Subcutaneous abdominal adipose tissue (tissue), 5 donors: Measurements from ENCODE around the gene UTS2R.

Experiments used
- H3K27ac ChIP-seq: one replicate; pipeline ENCODE4 v1.7.0; 2013; ENCODE audit warnings: low read depth, mild to moderate bottlenecking, inconsistent platforms, low read length, moderate library complexity
- H3K27me3 ChIP-seq, 5 donors: one replicate each; pipeline ENCODE4 v1.7.0; 2013; ENCODE audit warnings: low read length in 5 of 5, inconsistent platforms in 1 of 5; ENCODE audit not compliant: control insufficient read depth in 5 of 5, insufficient read depth in 4 of 5
- H3K36me3 ChIP-seq, 5 donors: one replicate each; pipeline ENCODE4 v1.7.0; 2013; ENCODE audit warnings: low read length in 5 of 5; ENCODE audit not compliant: control insufficient read depth in 5 of 5, insufficient read depth in 5 of 5
- H3K4me1 ChIP-seq, 5 donors: one replicate each; pipeline ENCODE4 v1.7.0; 2013; ENCODE audit warnings: low read length in 5 of 5, mild to moderate bottlenecking in 3 of 5, moderate library complexity in 1 of 5; ENCODE audit not compliant: control insufficient read depth in 5 of 5, insufficient read depth in 5 of 5
- H3K4me3 ChIP-seq, 5 donors: one replicate each; pipeline ENCODE4 v1.7.0; 2013; ENCODE audit warnings: low read length in 5 of 5, low read depth in 1 of 5
- H3K9ac ChIP-seq, 5 donors: one replicate each; pipeline ENCODE4 v1.7.0; 2013; ENCODE audit warnings: low read length in 5 of 5, mild to moderate bottlenecking in 4 of 5, moderate library complexity in 3 of 5
- H3K9me3 ChIP-seq, 5 donors: one replicate each; pipeline ENCODE4 v1.7.0; 2013; ENCODE audit warnings: low read length in 5 of 5; ENCODE audit not compliant: control insufficient read depth in 5 of 5
- donor health status: healthy.
- donor health status: healthy.
- donor health status: healthy.
- donor health status: healthy.
- donor health status: healthy.

The UTS2R gene

GRCh38 chr17:82416264-82416663 is 44.7 kb downstream of the UTS2R start:
- Histone ChIP-seq H3K27me3 (no peaks in the 10 kb centered on the region), H3K9me3 (no peaks in the 10 kb centered on the region), H3K36me3 (peaks cover 0 to 9% (median 5%) of the 10 kb centered on the region in 5 donors), H3K4me1 (peaks cover 6 to 23% (median 20%) of the 10 kb centered on the region in 5 donors), H3K4me3 (no peak overlapping the region), H3K27ac (no peak overlapping the region), H3K9ac (no peak overlapping the region)

DNA sequence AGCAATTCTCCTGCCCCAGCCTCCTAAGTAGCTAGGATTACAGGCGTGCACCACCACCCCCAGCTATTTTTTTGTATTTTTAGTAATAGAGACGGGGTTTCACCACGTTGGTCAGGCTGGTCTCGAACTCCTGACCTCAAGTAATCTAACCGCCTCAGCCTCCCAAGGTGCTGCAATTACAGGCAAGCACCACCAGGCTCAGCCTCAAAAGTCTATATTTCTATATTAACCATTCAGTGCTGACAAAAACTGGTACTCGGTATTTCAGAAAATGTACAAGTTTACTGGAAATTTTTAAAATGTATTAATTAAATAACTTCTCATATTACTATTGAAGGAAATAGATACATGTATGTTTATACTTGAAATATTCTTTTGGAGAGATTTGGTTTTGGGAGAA is 45.2 kb downstream of the UTS2R start:
- H3K4me1 ChIP-seq = peaks cover 6 to 23% (median 20%) of the 10 kb centered on the region in 5 donors
- H3K36me3 ChIP-seq = peaks cover 0 to 8% (median 5%) of the 10 kb centered on the region in 5 donors
- no peak overlapping the region for H3K4me3 ChIP-seq
- H3K9ac ChIP-seq = no peak overlapping the region
- no peaks in the 10 kb centered on the region for H3K27me3 ChIP-seq
- no peak overlapping the region for H3K27ac ChIP-seq
- no peaks in the 10 kb centered on the region for H3K9me3 ChIP-seq

GRCh38 chr17:82418001-82418986 is 46.7 kb downstream of the UTS2R start, which contains the start of the genes HEXD and OGFOD3:
TSS of gene HEXD (plus strand) at chr17:82418347. CDS start at chr17:82419800, 1,453 bp downstream.
TSS of gene OGFOD3 (minus strand) at chr17:82418586. CDS start at chr17:82418485, 101 bp downstream.
- H3K9ac ChIP-seq = peak within 1 kb of the TSS; percentile 63 to 90 (median 86)
- H3K4me1 ChIP-seq = peaks cover 6 to 23% (median 20%) of the 10 kb centered on the region in 5 donors
- peak within 1 kb of the TSS; percentile 60 for H3K27ac ChIP-seq
- no peaks in the 10 kb centered on the region for H3K27me3 ChIP-seq
- peak within 1 kb of the TSS; percentile 83 to 95 (median 87) for H3K4me3 ChIP-seq
- H3K36me3 ChIP-seq = peaks cover 0 to 3% (median 3%) of the 10 kb centered on the region in 5 donors
- peaks cover 0 to 8% (median 6%) of the 10 kb centered on the region in 5 donors for H3K9me3 ChIP-seq

DNA sequence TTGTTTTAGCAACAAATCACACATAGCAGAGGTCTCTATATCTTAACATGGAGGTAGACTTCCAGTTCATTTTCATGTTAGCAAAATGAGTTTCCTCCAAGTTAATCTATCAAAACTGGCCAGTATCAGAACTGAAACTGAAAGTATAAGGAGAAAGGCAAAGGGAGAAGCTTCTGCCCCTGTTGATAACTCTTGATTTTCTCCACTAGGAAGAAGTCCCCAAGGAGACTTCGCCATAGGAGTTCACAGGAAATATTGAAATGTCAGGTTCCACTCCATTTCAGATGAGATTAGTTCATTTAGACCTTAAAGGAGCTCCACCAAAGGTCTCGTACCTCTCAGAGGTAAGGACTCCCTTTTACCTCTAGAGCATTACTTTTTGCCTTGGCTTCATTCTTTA is 48.0 kb downstream of the UTS2R start:
- H3K9ac ChIP-seq = peak overlapping the region in 4 of 5 donors; percentile 85 to 90 (median 88)

DNA sequence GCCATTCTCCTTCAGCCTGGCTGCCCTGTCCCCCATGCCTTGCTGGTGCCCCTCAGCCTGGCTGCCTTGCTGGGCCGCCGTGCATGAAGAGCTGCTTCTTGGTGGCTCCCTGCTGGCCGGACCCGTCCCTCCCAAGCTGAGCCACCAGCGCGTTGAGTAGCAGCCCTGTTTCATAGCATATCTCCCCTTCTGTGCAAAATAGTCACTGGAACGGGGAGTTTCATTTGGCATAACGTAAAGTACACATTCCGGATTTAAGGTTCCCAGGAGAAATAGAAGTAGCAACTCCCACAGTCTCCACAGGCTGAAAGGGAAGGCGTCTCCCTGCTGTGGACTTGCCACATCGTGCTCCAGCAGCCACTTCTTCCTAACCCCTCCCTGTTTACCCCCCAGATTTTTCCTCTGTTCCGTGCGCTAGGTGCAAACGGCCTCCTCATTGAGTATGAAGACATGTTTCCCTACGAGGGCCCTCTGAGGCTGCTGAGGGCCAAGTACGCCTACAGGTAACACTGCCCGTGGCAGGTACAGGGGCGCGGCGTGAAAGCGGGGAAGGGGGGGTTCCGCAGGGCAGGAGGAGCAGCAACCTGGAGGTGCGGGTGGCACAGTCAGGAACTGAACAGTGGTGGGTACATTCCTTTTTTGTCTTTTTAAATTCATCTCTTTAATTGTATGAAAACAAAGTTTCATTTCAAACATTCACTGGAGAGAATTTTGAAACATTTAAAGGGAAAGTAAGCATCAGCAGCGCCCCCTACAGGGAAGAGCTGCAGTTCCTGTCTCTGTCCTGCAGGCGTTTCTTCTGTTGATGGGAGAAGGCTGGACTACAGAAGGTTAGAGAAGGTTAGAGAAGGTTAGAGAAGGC is 52.7 kb downstream of the UTS2R start:
- Histone ChIP-seq H3K36me3 (peaks cover 0 to 6% (median 3%) of the 10 kb centered on the region in 5 donors), H3K4me1 (peaks cover 2 to 18% (median 13%) of the 10 kb centered on the region in 5 donors), H3K27ac (no peak overlapping the region), H3K9ac (no peak overlapping the region), H3K9me3 (peaks cover 0 to 8% (median 7%) of the 10 kb centered on the region in 5 donors), H3K27me3 (no peaks in the 10 kb centered on the region), H3K4me3 (peak overlapping the region in 3 of 5 donors; percentile 46 to 56 (median 52))

More for the DNA sequence above, 48.0 kb downstream of the UTS2R start:
- peaks cover 6 to 28% (median 25%) of the 10 kb centered on the region in 5 donors for H3K4me1 ChIP-seq
- peaks cover 0 to 3% (median 2%) of the 10 kb centered on the region in 5 donors for H3K36me3 ChIP-seq
- peaks cover 0 to 8% (median 7%) of the 10 kb centered on the region in 5 donors for H3K9me3 ChIP-seq
- no peaks in the 10 kb centered on the region for H3K27me3 ChIP-seq
- H3K27ac ChIP-seq = no peak overlapping the region
- H3K4me3 ChIP-seq = peak overlapping the region in 4 of 5 donors; percentile 44 to 95 (median 86)

DNA sequence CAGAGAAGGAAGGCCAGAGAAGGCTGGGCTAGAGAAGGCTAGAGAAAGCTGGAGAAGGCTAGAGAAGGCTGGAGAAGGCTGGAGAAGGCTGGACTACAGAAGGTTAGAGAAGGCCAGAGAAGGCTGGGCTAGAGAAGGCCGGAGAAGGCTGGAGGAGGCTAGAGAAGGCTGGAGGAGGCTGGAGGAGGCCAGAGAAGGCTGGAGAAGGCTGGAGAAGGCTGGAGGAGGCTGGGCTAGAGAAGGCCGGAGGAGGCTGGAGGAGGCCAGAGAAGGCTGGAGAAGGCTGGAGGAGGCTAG is 53.2 kb downstream of the UTS2R start:
- Histone ChIP-seq H3K4me3 (no peak overlapping the region), H3K9ac (no peak overlapping the region), H3K4me1 (peaks cover 2 to 13% (median 12%) of the 10 kb centered on the region in 5 donors), H3K27me3 (no peaks in the 10 kb centered on the region), H3K9me3 (peaks cover 0 to 8% (median 7%) of the 10 kb centered on the region in 5 donors), H3K36me3 (peaks cover 0 to 11% (median 4%) of the 10 kb centered on the region in 5 donors), H3K27ac (no peak overlapping the region)
